Mesendoderm (in vitro differentiated cells): ENCODE results near the gene STX5.
"Not testable (repeated sequence)": the region's sequence is repeated elsewhere in the genome, so short reads cannot be mapped to it uniquely, and the experiment has no call there.

Source experiments
- DNase-seq: peaks from one replicate; pipeline ENCODE4 v3.0.0; 2013
- H2AK5ac ChIP-seq: 2 replicates; pipeline ENCODE4 v1.6.1; 2013; ENCODE audit warnings: low read length, inconsistent platforms
- H2BK120ac ChIP-seq: 2 replicates; pipeline ENCODE4 v1.6.1; 2013; ENCODE audit warnings: low read depth, mild to moderate bottlenecking, low read length, moderate library complexity, mixed read lengths
- H2BK15ac ChIP-seq: replicated peaks from 2 replicates; pipeline ENCODE4 v1.6.1; 2013; ENCODE audit warnings: low read depth, mild to moderate bottlenecking, moderate library complexity
- H2BK5ac ChIP-seq: 2 replicates; pipeline ENCODE4 v1.6.1; 2013; ENCODE audit warnings: low read length, inconsistent platforms
- H3K18ac ChIP-seq: 2 replicates; pipeline ENCODE4 v1.6.1; 2013; ENCODE audit warnings: mild to moderate bottlenecking, low read length, mixed read lengths
- H3K23ac ChIP-seq: one replicate; pipeline ENCODE4 v1.6.1; 2013; ENCODE audit warnings: low read length
- H3K27ac ChIP-seq: 2 replicates; pipeline ENCODE4 v1.5.1; 2013; ENCODE audit warnings: low read depth, mild to moderate bottlenecking, inconsistent platforms, low read length, moderate library complexity
- H3K27me3 ChIP-seq: 2 replicates; pipeline ENCODE4 v1.6.1; 2013; ENCODE audit warnings: low read length, control low read depth, mild to moderate bottlenecking, inconsistent platforms; ENCODE audit not compliant: insufficient read depth, poor library complexity
- H3K36me3 ChIP-seq: 2 replicates; pipeline ENCODE4 v1.6.1; 2013; ENCODE audit warnings: low read length, inconsistent platforms; ENCODE audit not compliant: control insufficient read depth, insufficient read depth
- H3K4ac ChIP-seq: one replicate; pipeline ENCODE4 v1.6.1; 2013; ENCODE audit warnings: low read depth, mild to moderate bottlenecking, low read length, moderate library complexity
- H3K4me1 ChIP-seq: 2 replicates; pipeline ENCODE4 v1.6.1; 2013; ENCODE audit warnings: low read depth, low read length, inconsistent platforms; ENCODE audit not compliant: control insufficient read depth
- H3K4me2 ChIP-seq: 2 replicates; pipeline ENCODE4 v1.6.1; 2013; ENCODE audit warnings: low read length
- H3K4me3 ChIP-seq: 2 replicates; pipeline ENCODE4 v1.5.1; 2013; ENCODE audit warnings: mild to moderate bottlenecking, low read length
- H3K56ac ChIP-seq: one replicate; pipeline ENCODE4 v1.6.1; 2013; ENCODE audit warnings: low read length
- H3K79me1 ChIP-seq: 2 replicates; pipeline ENCODE4 v1.6.1; 2013; ENCODE audit warnings: low read length, inconsistent platforms
- H3K79me2 ChIP-seq: 2 replicates; pipeline ENCODE4 v1.6.1; 2013; ENCODE audit warnings: mild to moderate bottlenecking, low read length; ENCODE audit not compliant: control insufficient read depth, insufficient read depth
- H3K9ac ChIP-seq: 2 replicates; pipeline ENCODE4 v1.6.1; 2013; ENCODE audit warnings: low read length, inconsistent platforms
- H4K5ac ChIP-seq: one replicate; pipeline ENCODE4 v1.6.1; 2013; ENCODE audit warnings: low read length
- H4K8ac ChIP-seq: one replicate; pipeline ENCODE4 v1.6.1; 2013; ENCODE audit warnings: low read depth, mild to moderate bottlenecking, control low read depth, low read length, moderate library complexity
- WGBS: extraction: QIAGEN DNeasy Blood & Tissue Kit; methylation state at CpG from one replicate; pipeline ENCODE4 v1.1.7; 2013; ENCODE audit warnings: low lambda C conversion rate, missing lambda C conversion rate; ENCODE audit not compliant: insufficient coverage; ENCODE audit errors: extremely low coverage; 5-methylcytosine and 5-hydroxymethylcytosine counted together

STX5 gene

DNA sequence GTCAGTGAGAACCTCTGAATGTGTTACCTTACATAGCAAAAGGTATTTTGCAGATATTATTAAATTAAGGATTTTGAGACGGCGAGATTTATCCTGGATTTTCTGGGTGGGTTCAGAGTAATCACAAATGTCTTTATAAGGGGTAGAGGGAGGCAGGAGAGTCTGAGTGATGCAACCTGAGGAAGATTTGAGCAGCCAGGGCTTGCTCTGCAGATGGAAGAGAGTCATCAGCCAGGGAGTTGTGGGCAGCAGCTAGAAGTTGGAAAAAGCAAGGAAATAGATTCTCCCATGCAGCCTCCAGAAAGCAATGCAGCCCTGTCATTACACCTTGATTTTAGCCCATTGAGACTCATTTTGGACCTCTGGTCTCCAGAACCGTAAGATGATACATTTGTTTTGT lies 11.6 kb upstream of the STX5 start:
- Histone ChIP-seq H3K4me3 (no peak overlapping the region), H3K56ac (peak overlapping the region; percentile 64), H3K79me2 (peaks cover 8% of the 10 kb centered on the region), H2BK5ac (no peak overlapping the region), H3K4me2 (no peak overlapping the region), H4K5ac (no peak overlapping the region), H4K8ac (no peak overlapping the region), H3K23ac (no peak overlapping the region), H3K4me1 (peaks cover 2% of the 10 kb centered on the region), H2BK15ac (no peak overlapping the region), H3K36me3 (no peaks in the 10 kb centered on the region), H2AK5ac (no peak overlapping the region), H3K9ac (no peak overlapping the region), H3K27ac (no peak overlapping the region), H3K79me1 (peaks cover 3% of the 10 kb centered on the region), H3K27me3 (no peaks in the 10 kb centered on the region), H3K18ac (no peak overlapping the region), H3K4ac (peak overlapping the region; percentile 85), H2BK120ac (no peak overlapping the region)
- no peak for DNase-seq
- 100% methylated on average over 2 of the region's 3 CpGs for WGBS

DNA sequence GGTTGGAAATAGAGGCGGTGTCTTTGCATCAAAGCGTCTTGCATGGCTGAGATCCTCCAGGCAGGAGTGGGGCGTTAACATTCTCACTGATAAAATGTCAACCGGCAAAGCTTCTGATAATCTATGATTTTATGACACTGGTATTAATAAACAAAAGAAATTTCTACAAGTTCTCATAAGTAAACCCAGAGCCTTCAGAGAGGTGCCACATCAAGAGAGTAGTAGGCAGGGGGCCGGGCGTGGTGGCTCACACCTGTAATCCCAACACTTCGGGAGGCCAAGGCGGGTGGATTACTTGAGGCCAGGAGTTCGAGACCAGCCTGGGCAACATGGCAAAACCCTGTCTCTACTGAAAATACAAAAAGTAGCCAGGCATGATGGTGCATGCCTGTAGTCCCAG lies 11.0 kb upstream of the STX5 start:
- not testable (repeated sequence) for H3K23ac ChIP-seq, H4K8ac ChIP-seq, H4K5ac ChIP-seq, H3K36me3 ChIP-seq, H3K4me1 ChIP-seq, H3K4me2 ChIP-seq, DNase-seq, H2BK120ac ChIP-seq, H3K27me3 ChIP-seq, H3K4me3 ChIP-seq, H2BK5ac ChIP-seq, H2BK15ac ChIP-seq, H3K79me1 ChIP-seq, H3K79me2 ChIP-seq, H2AK5ac ChIP-seq, H3K4ac ChIP-seq
- WGBS, result no CpG with 5 or more reads among the region's 9 CpGs
- Histone ChIP-seq H3K18ac (peak overlapping the region; percentile 51), H3K56ac (peak overlapping the region; percentile 92), H3K9ac (peak overlapping the region; percentile 81), H3K27ac (peak overlapping the region; percentile 93)

DNA sequence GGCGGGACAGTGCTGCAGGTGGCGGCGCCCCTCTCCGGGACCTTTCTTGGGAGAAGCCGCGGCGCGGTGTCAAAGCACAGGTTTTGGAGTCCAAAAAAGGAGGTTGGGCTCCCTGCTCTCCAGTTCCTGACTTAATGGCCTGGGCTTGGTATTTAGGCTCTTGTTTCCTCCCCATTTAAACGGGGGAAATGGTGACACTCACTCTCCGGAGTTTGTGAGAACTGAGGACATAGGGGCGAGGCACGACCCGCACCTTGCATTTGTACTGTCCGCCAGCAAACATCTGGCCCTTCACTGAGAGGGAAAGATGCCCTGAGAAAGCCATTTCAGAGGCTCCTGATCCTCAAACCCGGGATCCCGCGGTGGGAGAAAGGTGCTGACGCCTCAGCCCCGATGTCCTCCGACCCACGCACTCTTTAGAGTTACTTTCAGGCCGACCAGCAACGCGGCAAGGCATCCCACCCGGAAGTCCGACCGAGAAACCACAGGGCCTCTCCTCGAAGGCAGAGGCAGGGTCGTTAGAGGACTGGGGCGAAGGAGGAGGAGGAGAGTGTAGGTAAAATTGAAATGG lies 10.4 kb upstream of the STX5 start:
- Histone ChIP-seq H3K9ac (peak overlapping the region; percentile 81), H3K4me1 (peaks cover 2% of the 10 kb centered on the region), H3K18ac (peak overlapping the region; percentile 51), H4K8ac (no peak overlapping the region), H2BK120ac (peak overlapping the region; percentile 31), H3K79me1 (peaks cover 8% of the 10 kb centered on the region), H3K4me3 (no peak overlapping the region), H3K27me3 (no peaks in the 10 kb centered on the region), H3K79me2 (peaks cover 15% of the 10 kb centered on the region), H3K23ac (no peak overlapping the region), H2BK15ac (no peak overlapping the region), H2AK5ac (no peak overlapping the region), H3K4me2 (peak overlapping the region; percentile 61), H3K36me3 (no peaks in the 10 kb centered on the region), H3K27ac (peak overlapping the region; percentile 93), H2BK5ac (peak overlapping the region; percentile 54), H3K4ac (peak overlapping the region; percentile 74), H3K56ac (peak overlapping the region; percentile 92), H4K5ac (peak overlapping the region; percentile 5)
- no peak for DNase-seq
- no CpG with 5 or more reads among the region's 30 CpGs for WGBS

DNA sequence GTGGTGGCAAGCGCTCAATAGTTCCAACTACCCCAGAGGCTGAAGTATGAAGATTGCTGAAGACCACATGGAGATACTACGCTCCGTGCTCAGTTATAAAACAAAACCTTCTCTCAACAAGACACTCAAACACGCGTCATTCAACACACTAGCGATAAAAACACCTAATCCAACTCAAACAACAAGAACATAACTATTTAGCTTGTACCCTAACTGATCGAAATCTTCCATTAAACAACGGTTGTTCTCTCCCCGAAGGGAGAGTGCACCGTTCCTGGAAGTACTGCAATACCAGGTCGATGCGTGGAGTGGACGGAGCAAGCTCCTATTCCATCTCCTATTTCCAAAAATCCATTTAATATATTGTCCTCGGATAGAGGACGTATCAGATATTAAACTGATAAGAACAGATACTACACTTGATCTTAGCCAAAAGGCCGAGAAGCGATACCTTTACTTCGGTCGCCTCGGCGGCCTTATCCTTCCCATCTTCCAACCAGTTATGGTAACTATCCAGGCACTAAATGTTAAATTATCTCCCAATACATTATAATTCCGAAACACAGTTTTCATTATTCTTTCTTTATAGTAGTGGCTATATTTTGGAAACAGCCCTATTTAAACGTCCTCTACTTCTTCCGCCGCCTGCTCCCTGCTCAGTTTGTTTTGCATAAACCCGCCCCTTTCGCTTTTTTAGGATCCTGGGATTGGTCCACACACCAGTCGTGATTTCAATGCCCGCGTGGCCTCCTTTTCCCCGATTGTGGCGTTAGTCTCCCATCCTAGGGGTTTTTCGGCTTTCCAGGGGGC lies 9.7 kb upstream of the STX5 start:
- H3K27me3 ChIP-seq, result no peaks in the 10 kb centered on the region
- 100% methylated on average over 3 of the region's 33 CpGs for WGBS
- H3K9ac ChIP-seq, result peak overlapping the region; percentile 81
- H2AK5ac ChIP-seq, result no peak overlapping the region
- peaks cover 2% of the 10 kb centered on the region for H3K4me1 ChIP-seq
- H4K8ac ChIP-seq, result no peak overlapping the region
- peak; percentile 100 for DNase-seq
- no peak overlapping the region for H3K23ac ChIP-seq
- H2BK5ac ChIP-seq, result peak overlapping the region; percentile 51
- H3K79me2 ChIP-seq, result peaks cover 15% of the 10 kb centered on the region
- H2BK120ac ChIP-seq, result no peak overlapping the region
- peak overlapping the region; percentile 74 for H3K4ac ChIP-seq
- no peak overlapping the region for H4K5ac ChIP-seq
- peak overlapping the region; percentile 93 for H3K27ac ChIP-seq
- H2BK15ac ChIP-seq, result no peak overlapping the region
- peak overlapping the region; percentile 92 for H3K56ac ChIP-seq
- peak overlapping the region; percentile 61 for H3K4me2 ChIP-seq
- H3K36me3 ChIP-seq, result no peaks in the 10 kb centered on the region
- peaks cover 8% of the 10 kb centered on the region for H3K79me1 ChIP-seq
- H3K4me3 ChIP-seq, result no peak overlapping the region
- peak overlapping the region; percentile 51 for H3K18ac ChIP-seq

DNA sequence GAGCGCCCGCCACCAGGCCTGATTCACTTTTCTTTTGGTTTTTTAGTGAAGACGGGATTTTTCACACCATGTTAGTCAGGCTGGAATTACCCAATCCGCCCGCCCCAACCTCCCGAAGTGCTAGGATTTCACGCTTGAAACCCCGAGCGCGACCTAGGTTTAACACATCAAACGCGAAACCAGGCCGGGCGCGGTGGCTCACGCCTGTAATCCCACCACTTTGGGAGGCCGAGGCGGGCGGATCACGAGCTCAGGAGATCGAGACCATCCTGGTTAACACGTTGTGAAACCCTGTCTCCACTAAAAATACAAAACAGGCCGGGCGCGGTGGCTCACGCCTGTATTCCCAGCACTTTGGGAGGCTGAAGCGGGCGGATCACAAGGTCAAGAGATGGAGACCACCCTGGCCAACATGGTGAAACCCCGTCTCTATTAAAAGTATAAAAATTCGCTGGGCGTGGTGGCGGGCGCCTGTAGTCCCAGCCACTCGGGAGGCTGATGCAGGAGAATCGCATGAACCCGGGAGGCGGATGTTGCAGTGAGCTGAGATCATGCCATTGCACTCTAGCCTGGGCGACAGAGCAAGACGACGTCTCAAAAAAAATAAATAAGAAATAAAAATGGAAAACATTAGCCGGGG lies 9.0 kb upstream of the STX5 start:
- not testable (repeated sequence) for H4K5ac ChIP-seq, H2AK5ac ChIP-seq, H3K27me3 ChIP-seq, H3K79me1 ChIP-seq, H3K4me3 ChIP-seq, H4K8ac ChIP-seq, H3K4ac ChIP-seq, H3K4me1 ChIP-seq, H3K36me3 ChIP-seq, H2BK15ac ChIP-seq, H2BK120ac ChIP-seq, H3K23ac ChIP-seq
- peak overlapping the region; percentile 82 for H3K18ac ChIP-seq
- WGBS, result no CpG with 5 or more reads among the region's 41 CpGs
- H3K56ac ChIP-seq, result peak overlapping the region; percentile 90
- H2BK5ac ChIP-seq, result peak overlapping the region; percentile 76
- peaks cover 15% of the 10 kb centered on the region for H3K79me2 ChIP-seq
- H3K9ac ChIP-seq, result peak overlapping the region; percentile 85
- peak overlapping the region; percentile 68 for H3K4me2 ChIP-seq
- DNase-seq, result peak; percentile 98
- H3K27ac ChIP-seq, result peak overlapping the region; percentile 82
